Testis (tissue), 2 donors: ENCODE measurements around the gene PLCXD1.

Experiments
- CTCF ChIP-seq, 3 experiments: fragments of 450-650 bp in 2 of 3; fragments of 200-600 bp in 1 of 3; sonication (generic) in 1 of 3; IDR thresholded peaks; one replicate each; pipeline ENCODE4 v1.5.1; 2016 to 2019; ENCODE audit warnings: antibody characterized with exemption in 3 of 3, mild to moderate bottlenecking in 2 of 3, moderate library complexity in 1 of 3
- POLR2A ChIP-seq: fragments of 450-650 bp; IDR thresholded peaks from one replicate; pipeline ENCODE4 v1.6.1; 2017; ENCODE audit warnings: antibody characterized with exemption, mild to moderate bottlenecking, moderate library complexity

GRCh38 chrX:308821-309520, 27.8 kb downstream of the PLCXD1 start:
- TF ChIP-seq CTCF (IDR thresholded peaks at IDR 0.05) (no peak), POLR2A (no peak)
